Parathyroid adenoma (tissue), 2 donors: ENCODE results near the gene PHKB.

Experiments used
- H2AFZ ChIP-seq: fragments of 300-600 bp; sonication (generic); one replicate; pipeline ENCODE4 v1.7.0; 2017; ENCODE audit warnings: antibody characterized with exemption, mild to moderate bottlenecking
- H3K27ac ChIP-seq: fragments of 300-600 bp; sonication (generic); one replicate; pipeline ENCODE4 v1.7.0; 2017
- H3K27me3 ChIP-seq: fragments of 300-600 bp; sonication (generic); one replicate; pipeline ENCODE4 v1.7.0; 2017; ENCODE audit warnings: low read length; ENCODE audit not compliant: control insufficient read depth, insufficient read depth
- H3K36me3 ChIP-seq: fragments of 300-600 bp; sonication (generic); one replicate; pipeline ENCODE4 v1.7.0; 2017; ENCODE audit warnings: low read length; ENCODE audit not compliant: control insufficient read depth, insufficient read depth
- H3K4me1 ChIP-seq: fragments of 300-600 bp; sonication (generic); one replicate; pipeline ENCODE4 v1.7.0; 2017; ENCODE audit warnings: control low read depth
- H3K4me2 ChIP-seq: fragments of 300-600 bp; sonication (generic); one replicate; pipeline ENCODE4 v1.7.0; 2017; ENCODE audit warnings: low read length
- H3K4me3 ChIP-seq: fragments of 300-600 bp; sonication (generic); one replicate; pipeline ENCODE4 v1.7.0; 2017; ENCODE audit warnings: low read depth, low read length
- H3K79me2 ChIP-seq: fragments of 300-600 bp; sonication (generic); one replicate; pipeline ENCODE4 v1.7.0; 2017; ENCODE audit warnings: control low read depth
- H3K9ac ChIP-seq: fragments of 300-600 bp; sonication (generic); one replicate; pipeline ENCODE4 v1.7.0; 2017; ENCODE audit warnings: mild to moderate bottlenecking
- H3K9me3 ChIP-seq: fragments of 300-600 bp; sonication (generic); one replicate; pipeline ENCODE4 v1.7.0; 2017; ENCODE audit warnings: low read length; ENCODE audit not compliant: control insufficient read depth
- CTCF ChIP-seq: fragments of 300-600 bp; sonication (generic); IDR thresholded peaks from one replicate; pipeline ENCODE4 v1.7.0; 2017; ENCODE audit warnings: antibody characterized with exemption, mild to moderate bottlenecking
- donor health status: primary hyperparathyroidism.

PHKB gene

DNA sequence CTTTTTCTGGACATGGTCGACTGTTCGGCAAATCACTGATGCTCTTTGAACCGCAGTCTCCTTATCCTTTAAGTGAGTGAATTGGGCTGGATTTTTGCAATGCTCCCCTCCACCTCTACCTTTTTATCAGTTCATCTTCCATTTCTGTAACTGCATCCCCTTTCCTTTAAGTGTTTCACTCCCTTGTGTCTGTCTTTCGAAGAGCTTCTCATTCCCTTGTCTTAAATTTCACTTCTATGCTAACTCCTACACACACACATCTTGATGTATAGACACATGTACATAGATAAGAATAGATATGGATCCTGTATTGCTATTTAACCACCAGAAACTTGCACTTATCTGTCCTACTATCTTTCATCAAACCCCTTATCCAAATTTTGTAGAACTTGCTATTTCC lies 250.7 kb downstream of the PHKB start:
- Histone ChIP-seq H3K79me2 (no peaks in the 10 kb centered on the region), H3K9me3 (no peaks in the 10 kb centered on the region), H3K27me3 (no peaks in the 10 kb centered on the region), H2AFZ (no peak overlapping the region), H3K27ac (no peak overlapping the region), H3K4me2 (no peak overlapping the region), H3K4me1 (no peaks in the 10 kb centered on the region), H3K4me3 (no peak overlapping the region), H3K36me3 (no peaks in the 10 kb centered on the region), H3K9ac (no peak overlapping the region)
- no peak for TF ChIP-seq CTCF

GRCh38 chr16:47712276-47713224 lies 251.4 kb downstream of the PHKB start:
- Histone ChIP-seq H3K36me3 (no peaks in the 10 kb centered on the region), H2AFZ (no peak overlapping the region), H3K79me2 (no peaks in the 10 kb centered on the region), H3K27ac (no peak overlapping the region), H3K9me3 (no peaks in the 10 kb centered on the region), H3K4me2 (no peak overlapping the region), H3K4me3 (no peak overlapping the region), H3K4me1 (no peaks in the 10 kb centered on the region), H3K27me3 (no peaks in the 10 kb centered on the region), H3K9ac (no peak overlapping the region)
- no peak for TF ChIP-seq CTCF

GRCh38 chr16:47713225-47713595 lies 252.1 kb downstream of the PHKB start:
- no peak overlapping the region for H2AFZ ChIP-seq
- no peak overlapping the region for H3K4me2 ChIP-seq
- no peak overlapping the region for H3K4me3 ChIP-seq
- no peaks in the 10 kb centered on the region for H3K27me3 ChIP-seq
- TF ChIP-seq CTCF = no peak
- H3K27ac ChIP-seq = no peak overlapping the region
- no peaks in the 10 kb centered on the region for H3K9me3 ChIP-seq
- no peaks in the 10 kb centered on the region for H3K36me3 ChIP-seq
- no peaks in the 10 kb centered on the region for H3K79me2 ChIP-seq
- H3K9ac ChIP-seq = no peak overlapping the region
- no peaks in the 10 kb centered on the region for H3K4me1 ChIP-seq

- Histone ChIP-seq H3K4me2 (no peak overlapping the region), H3K27me3 (no peaks in the 10 kb centered on the region), H3K9me3 (no peaks in the 10 kb centered on the region), H3K9ac (no peak overlapping the region), H3K4me1 (no peaks in the 10 kb centered on the region), H3K79me2 (no peaks in the 10 kb centered on the region), H3K27ac (no peak overlapping the region), H3K36me3 (no peaks in the 10 kb centered on the region), H3K4me3 (no peak overlapping the region), H2AFZ (no peak overlapping the region)
- TF ChIP-seq CTCF = no peak
Observed at GRCh38 chr16:47715442-47716083, 254.4 kb downstream of the PHKB start.
